ENCODE results near the gene MTSS2.

MTSS2 gene

DNA sequence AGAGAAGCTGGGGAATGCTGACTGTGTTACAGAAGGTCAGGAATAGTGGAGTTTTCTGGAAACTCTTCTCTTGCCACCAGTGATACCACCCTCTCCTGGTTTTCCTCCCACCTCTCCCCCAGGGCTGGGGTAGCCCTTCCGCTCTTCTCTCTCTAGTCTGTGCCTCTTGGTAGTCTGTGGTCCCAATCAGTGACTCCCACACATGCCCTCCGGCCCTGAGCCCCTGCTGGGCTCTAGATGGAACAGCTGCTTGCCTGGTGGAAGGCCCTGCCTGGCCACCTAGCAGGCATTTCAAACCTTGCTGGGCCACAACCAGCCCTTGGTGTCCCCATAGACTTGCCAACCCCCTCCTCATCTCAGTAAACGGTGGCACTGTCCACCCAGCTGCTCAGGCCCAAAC is 15.2 kb upstream of the MTSS2 start:
- H3K27ac ChIP-seq: peak overlapping the region; percentile 20 to 80 (median 69); a peak in 19 of 22 replicates
- peaks cover 0 to 100% (median 15%) of the 10 kb centered on the region in 11 experiments; a peak in 12 of 22 replicates for H4K20me1 ChIP-seq
- peaks cover 70 to 100% (median 81%) of the 10 kb centered on the region in 10 experiments for H3K4me1 ChIP-seq
- H3K36me3 ChIP-seq: peaks cover 0 to 87% (median 8%) of the 10 kb centered on the region in 11 experiments; a peak in 15 of 22 replicates
- H3K9ac ChIP-seq: peak overlapping the region in 10 of 11 experiments; percentile 49 to 75 (median 64); a peak in 17 of 22 replicates
- no peaks in the 10 kb centered on the region for H3K27me3 ChIP-seq
- H3K4me2 ChIP-seq: peak overlapping the region; percentile 71 to 94 (median 86)
- no peak for TF ChIP-seq Cebpa-rat (IDR thresholded peaks at IDR 0.05)
- no peaks in the 10 kb centered on the region for H3K9me3 ChIP-seq (replicated peaks in 1 of 11)
- no peak overlapping the region for H3K4me3 ChIP-seq

DNA sequence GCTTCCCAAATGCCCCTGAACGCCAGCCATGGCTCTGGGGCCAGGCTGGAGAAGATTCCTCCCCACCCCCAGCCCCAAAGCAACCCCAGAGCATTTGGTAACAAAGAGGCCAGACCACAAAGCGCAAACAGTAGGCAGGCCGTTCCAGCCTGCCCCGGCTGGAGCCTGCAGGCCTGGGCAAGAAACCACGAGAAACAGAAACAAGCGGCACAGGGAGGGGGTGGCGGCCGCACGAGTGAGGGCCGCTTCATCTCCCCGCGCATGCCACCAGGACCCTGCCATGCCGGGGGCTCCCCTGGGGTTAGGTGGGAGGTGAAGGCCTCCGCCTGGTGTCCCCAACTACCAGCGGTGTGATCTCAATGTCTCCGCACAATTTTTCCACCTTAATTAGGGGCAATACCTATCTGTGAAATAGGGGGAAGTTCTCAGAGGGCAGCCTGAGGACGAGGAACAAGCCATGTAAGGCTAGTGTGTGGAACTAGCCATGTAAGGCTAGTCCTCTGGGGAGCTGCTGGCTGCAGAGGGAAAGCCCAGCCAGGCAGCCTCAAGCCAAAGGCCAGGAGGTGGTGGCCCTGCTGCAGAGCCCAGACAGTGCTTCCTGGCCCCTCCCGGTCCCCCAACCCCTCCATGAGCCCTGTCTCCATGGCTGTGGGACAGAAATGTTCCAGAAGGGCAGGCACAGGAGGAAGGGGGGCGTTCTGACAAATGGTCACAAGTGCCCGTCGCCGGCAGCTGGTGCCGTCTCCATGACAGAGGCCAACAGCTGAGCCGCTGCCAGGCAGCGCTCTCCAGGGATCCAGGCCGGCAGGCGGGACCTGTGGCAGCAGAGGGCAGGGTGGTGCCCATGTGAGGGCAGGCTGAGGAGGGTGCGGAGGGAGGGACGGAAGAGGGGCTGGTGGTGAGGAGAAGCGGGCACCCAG is 14.5 kb upstream of the MTSS2 start:
- peaks cover 77 to 100% (median 88%) of the 10 kb centered on the region in 10 experiments for H3K4me1 ChIP-seq
- no peaks in the 10 kb centered on the region for H3K9me3 ChIP-seq (replicated peaks in 1 of 11)
- no peak for TF ChIP-seq Cebpa-rat (IDR thresholded peaks at IDR 0.05)

DNA sequence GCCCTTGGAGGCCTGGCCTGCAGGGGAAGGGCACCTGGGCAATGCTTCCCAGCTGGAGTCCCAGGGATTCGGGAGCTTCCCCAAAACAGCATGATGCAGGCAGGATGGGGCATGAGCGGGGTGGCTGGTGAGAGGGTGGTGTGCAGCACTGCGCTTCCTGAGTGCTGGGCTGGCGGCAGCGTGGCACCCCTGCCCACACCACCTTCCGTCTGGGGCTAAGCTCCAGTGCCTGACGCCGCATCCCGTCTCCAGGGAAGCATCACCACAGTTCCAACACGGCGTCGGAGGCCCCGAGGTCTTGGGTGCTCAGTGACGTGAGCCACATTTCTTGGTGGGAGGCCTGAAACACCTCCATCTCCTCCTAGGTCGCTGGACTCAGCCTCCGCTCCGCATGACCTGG is 13.8 kb upstream of the MTSS2 start:
- TF ChIP-seq Cebpa-rat (IDR thresholded peaks at IDR 0.05): no peak
- H3K36me3 ChIP-seq: peaks cover 0 to 87% (median 8%) of the 10 kb centered on the region in 11 experiments; a peak in 15 of 22 replicates
- peak overlapping the region in 10 of 11 experiments; percentile 15 to 75 (median 64); a peak in 17 of 22 replicates for H3K9ac ChIP-seq
- peak overlapping the region in 10 of 11 experiments; percentile 20 to 80 (median 70); a peak in 19 of 22 replicates for H3K27ac ChIP-seq
- H3K4me3 ChIP-seq: no peak overlapping the region
- H3K27me3 ChIP-seq: no peaks in the 10 kb centered on the region
- peak overlapping the region; percentile 71 to 94 (median 86) for H3K4me2 ChIP-seq
- peaks cover 0 to 100% (median 15%) of the 10 kb centered on the region in 11 experiments; a peak in 13 of 22 replicates for H4K20me1 ChIP-seq
- H3K4me1 ChIP-seq: peaks cover 84 to 99% (median 92%) of the 10 kb centered on the region in 10 experiments
- no peaks in the 10 kb centered on the region for H3K9me3 ChIP-seq (replicated peaks in 1 of 11)

More for the DNA sequence above, 14.5 kb upstream of the MTSS2 start:
- Histone ChIP-seq H3K27me3 (no peaks in the 10 kb centered on the region), H3K27ac (peak overlapping the region; percentile 20 to 80 (median 69); a peak in 21 of 22 replicates), H3K36me3 (peaks cover 0 to 87% (median 8%) of the 10 kb centered on the region in 11 experiments; a peak in 15 of 22 replicates), H3K9ac (peak overlapping the region; percentile 2 to 75 (median 62); a peak in 19 of 22 replicates), H4K20me1 (peaks cover 0 to 100% (median 15%) of the 10 kb centered on the region in 11 experiments; a peak in 12 of 22 replicates), H3K4me2 (peak overlapping the region; percentile 71 to 94 (median 86)), H3K4me3 (0 out of 20 replicates have a peak overlapping the region, but pooled peaks of 2 of the 10 experiments have one; percentile 6 to 26)

DNA sequence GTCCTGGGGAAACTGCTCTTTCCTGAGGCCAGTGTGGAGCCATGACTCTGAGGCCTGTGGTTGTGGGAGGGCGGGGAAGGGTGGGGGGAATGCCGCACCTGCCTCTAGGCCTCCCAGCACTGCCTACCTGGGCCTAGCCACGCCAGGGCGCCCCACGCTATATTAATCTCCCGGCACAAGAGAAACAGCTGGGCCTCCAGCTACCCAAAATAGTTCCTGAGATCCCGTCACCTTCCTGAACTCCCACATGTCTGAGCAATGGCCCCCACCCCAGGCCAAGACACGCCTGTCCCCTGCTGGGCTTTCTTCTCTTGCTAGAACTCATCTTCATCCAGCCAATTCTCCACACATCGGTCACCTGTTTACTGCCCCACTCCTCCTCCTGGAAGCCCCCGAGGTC is 13.0 kb upstream of the MTSS2 start:
- Histone ChIP-seq H4K20me1 (peaks cover 0 to 100% (median 16%) of the 10 kb centered on the region in 11 experiments; a peak in 13 of 22 replicates), H3K27me3 (no peaks in the 10 kb centered on the region), H3K4me1 (peaks cover 86 to 100% (median 95%) of the 10 kb centered on the region in 10 experiments), H3K27ac (peak overlapping the region in 8 of 11 experiments; percentile 16 to 80 (median 72); a peak in 8 of 22 replicates), H3K9ac (peak overlapping the region in 6 of 11 experiments; percentile 62 to 75 (median 70); a peak in 7 of 22 replicates), H3K9me3 (replicated peaks in 1 of 11) (no peaks in the 10 kb centered on the region), H3K4me3 (no peak overlapping the region), H3K36me3 (peaks cover 0 to 87% (median 8%) of the 10 kb centered on the region in 11 experiments; a peak in 15 of 22 replicates), H3K4me2 (peak overlapping the region; percentile 71 to 97 (median 91); a peak in 21 of 22 replicates)
- no peak for TF ChIP-seq Cebpa-rat (IDR thresholded peaks at IDR 0.05)

DNA sequence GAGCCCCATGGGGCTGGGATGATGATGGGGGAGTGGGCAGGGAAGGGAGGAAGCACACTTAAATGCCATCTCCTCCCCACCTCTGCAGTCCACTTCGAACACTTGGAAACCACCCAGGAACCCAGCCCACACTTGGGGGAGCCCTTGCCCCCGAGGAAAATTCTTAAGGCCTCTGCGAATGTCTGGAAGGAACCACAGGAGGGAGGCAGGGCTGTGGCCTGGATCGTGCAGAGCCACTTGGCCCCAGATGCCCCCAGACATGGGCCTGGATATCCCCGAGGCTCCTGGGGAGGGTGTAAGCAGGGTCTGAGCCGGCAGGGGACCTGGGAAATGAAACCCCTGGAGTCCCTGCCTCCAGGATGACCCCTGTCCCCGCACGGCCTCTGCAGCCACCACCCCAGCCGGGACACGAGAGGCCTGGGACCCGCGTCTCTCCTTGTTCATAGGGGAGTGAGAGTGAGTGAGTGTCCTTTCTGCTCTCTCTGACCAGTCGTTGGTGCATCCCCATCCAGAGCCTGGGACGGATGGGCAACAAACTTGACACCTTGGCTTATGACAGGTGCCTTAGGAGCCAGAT is 11.8 kb upstream of the MTSS2 start:
- Histone ChIP-seq H4K20me1 (peaks cover 0 to 100% (median 16%) of the 10 kb centered on the region in 11 experiments; a peak in 12 of 22 replicates), H3K4me1 (peaks cover 79 to 100% (median 100%) of the 10 kb centered on the region in 10 experiments), H3K4me2 (peak overlapping the region; percentile 65 to 97 (median 91)), H3K36me3 (peaks cover 0 to 88% (median 8%) of the 10 kb centered on the region in 11 experiments; a peak in 15 of 22 replicates), H3K9me3 (replicated peaks in 1 of 11) (no peaks in the 10 kb centered on the region), H3K27me3 (no peaks in the 10 kb centered on the region), H3K27ac (peak overlapping the region in 9 of 11 experiments; percentile 51 to 78 (median 72); a peak in 18 of 22 replicates), H3K9ac (peak overlapping the region; percentile 18 to 72 (median 61); a peak in 20 of 22 replicates), H3K4me3 (peak overlapping the region in 6 of 10 experiments; percentile 0 to 54 (median 13); a peak in 7 of 20 replicates)
- TF ChIP-seq Cebpa-rat (IDR thresholded peaks at IDR 0.05): no peak

DNA sequence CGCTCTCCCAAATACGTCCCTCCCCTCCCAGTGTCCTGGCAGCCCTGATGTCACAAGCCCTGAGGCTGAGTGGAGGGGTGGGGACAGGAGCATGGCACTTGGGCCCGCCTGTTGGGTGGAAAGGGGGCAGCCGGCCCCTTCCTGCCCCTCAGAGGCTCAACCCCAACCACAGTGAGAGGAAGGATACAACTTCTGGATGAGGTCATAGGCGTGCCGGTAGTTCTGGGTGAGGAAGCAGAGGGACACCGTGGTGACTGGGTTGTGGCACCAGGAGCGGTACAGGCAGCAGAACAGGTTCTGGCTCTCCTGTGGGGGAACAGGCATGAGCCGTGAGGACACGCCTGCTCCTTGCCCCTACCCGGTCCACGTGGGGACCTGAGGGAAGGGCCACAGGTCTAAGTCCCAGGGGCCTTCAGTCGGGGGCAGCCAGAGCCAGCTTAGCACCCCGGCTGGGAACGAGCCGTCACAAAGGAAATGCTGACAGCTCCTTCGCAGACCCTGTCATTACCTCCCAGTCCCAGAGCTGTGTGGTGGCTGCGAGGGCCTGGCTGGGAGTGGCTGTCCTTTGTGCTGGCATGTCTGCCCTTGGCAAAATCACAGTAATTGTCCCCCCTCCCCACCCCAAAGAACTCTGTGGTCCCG is 11.2 kb upstream of the MTSS2 start:
- no peak for TF ChIP-seq Cebpa-rat (IDR thresholded peaks at IDR 0.05)
- Histone ChIP-seq H4K20me1 (peaks cover 0 to 100% (median 16%) of the 10 kb centered on the region in 11 experiments; a peak in 12 of 22 replicates), H3K4me2 (peak overlapping the region; percentile 65 to 97 (median 91)), H3K36me3 (peaks cover 0 to 92% (median 8%) of the 10 kb centered on the region in 11 experiments; a peak in 15 of 22 replicates), H3K4me3 (peak overlapping the region in 7 of 10 experiments; percentile 0 to 54 (median 10); a peak in 8 of 20 replicates), H3K9ac (peak overlapping the region; percentile 18 to 72 (median 61); a peak in 20 of 22 replicates), H3K4me1 (peaks cover 73 to 100% (median 100%) of the 10 kb centered on the region in 10 experiments), H3K9me3 (replicated peaks in 1 of 11) (no peaks in the 10 kb centered on the region), H3K27me3 (no peaks in the 10 kb centered on the region), H3K27ac (peak overlapping the region in 10 of 11 experiments; percentile 46 to 78 (median 70); a peak in 19 of 22 replicates)

DNA sequence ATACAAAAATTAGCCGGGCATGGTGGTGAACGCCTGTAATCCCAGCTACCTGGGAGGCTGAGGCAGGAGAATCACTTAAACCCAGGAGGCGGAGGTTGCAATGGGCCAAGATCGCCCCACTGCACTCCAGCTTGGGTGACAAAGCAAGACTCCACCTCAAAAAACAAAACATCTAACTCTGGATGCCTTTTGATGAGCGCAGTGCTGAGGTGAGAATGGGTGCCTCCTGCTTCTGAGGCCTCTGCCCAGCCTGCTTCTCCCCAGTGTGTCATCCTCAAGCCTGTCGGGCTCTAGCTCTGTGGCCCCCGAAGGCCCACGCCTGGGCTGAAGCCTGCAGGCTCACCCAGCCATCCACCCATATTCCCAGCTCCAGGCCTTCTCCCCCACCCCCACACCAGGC is 10.5 kb upstream of the MTSS2 start:
- no peak for TF ChIP-seq Cebpa-rat (IDR thresholded peaks at IDR 0.05)
- Histone ChIP-seq H3K4me2 (peak overlapping the region; percentile 65 to 97 (median 91)), H3K9ac (peak overlapping the region in 10 of 11 experiments; percentile 18 to 72 (median 61); a peak in 13 of 22 replicates), H4K20me1 (peaks cover 0 to 100% (median 16%) of the 10 kb centered on the region in 11 experiments; a peak in 12 of 22 replicates), H3K4me3 (peak overlapping the region in 2 of 10 experiments; percentile 22 to 54; a peak in 3 of 20 replicates), H3K4me1 (peaks cover 66 to 100% (median 100%) of the 10 kb centered on the region in 10 experiments), H3K36me3 (peaks cover 0 to 95% (median 8%) of the 10 kb centered on the region in 11 experiments; a peak in 15 of 22 replicates), H3K27me3 (no peaks in the 10 kb centered on the region), H3K9me3 (replicated peaks in 1 of 11) (no peaks in the 10 kb centered on the region), H3K27ac (peak overlapping the region in 9 of 11 experiments; percentile 51 to 78 (median 72); a peak in 17 of 22 replicates)
